GM18505 (cell line): ENCODE measurements around the gene CALHM6.

Experiments
- ATAC-seq: cut with Tn5 transposase; IDR thresholded peaks from one replicate; pipeline ENCODE4 v1.9.1; 2021; ENCODE audit not compliant: unreplicated experiment
- POLR2A ChIP-seq: IDR thresholded peaks from 4 replicates; pipeline ENCODE4 v1.6.1; 2011; ENCODE audit warnings: borderline replicate concordance; ENCODE audit not compliant: insufficient read depth, insufficient read length; ENCODE audit errors: extremely low read depth

Gene CALHM6

DNA sequence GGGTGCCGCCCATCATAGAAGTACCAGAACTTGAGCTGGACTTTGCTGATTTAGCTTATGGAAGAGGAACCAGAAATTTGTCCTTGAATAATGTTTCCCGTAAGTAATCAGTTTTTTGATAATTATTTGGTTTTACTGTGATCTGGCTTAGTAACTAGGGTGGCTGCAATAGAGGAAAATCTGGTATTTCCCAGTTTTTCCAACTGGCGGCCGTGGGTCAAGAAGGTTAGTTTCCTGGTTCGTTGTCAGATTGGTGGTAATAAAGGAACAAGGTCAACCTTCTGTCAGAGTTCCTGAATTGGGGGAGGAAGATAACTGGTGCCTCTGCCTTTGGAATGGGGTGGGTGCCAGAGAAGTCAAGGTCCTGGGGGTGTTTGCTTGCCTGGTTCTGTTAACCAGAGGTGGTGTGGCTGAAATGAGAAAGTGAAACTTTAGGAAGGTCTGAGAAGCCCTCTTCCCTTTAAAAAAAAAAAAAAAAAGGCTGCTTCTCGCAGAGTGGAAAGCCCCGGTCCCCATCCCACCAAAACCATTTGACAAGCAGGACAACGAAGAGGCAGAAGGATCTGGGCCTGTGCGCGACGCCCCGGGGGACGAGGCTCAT lies at the start of gene CALHM6:
Gene CALHM6, plus strand, starts transcription at position 45 of the 601 bp plus-strand sequence. Its CDS starts 555 bp downstream, at position 600.
- ATAC-seq = no peak
- TF ChIP-seq POLR2A = no peak

- no peak for ATAC-seq
- TF ChIP-seq POLR2A = no peak
These were observed 48.9 kb upstream of the CALHM6 start for GRCh38 chr6:116412270-116412669.

DNA sequence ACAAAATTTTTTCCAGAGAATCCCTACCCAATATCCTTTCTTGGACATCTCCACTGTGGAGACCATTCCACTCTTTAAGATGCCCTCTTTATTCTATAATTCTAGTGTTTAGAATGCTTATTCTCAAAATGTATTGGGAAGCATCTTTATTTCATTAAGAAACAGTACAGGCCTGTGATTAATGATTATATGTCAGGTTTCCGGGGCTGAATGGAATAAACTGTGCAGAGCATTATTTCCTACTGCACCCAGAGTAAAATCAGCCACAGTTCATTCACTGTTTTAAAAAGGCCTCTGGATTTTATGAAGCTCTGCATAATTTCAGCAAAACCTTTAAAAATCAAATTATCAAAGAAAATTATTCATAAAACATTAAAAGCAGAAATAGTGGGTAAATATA lies 47.8 kb upstream of the CALHM6 start:
- no peak for TF ChIP-seq POLR2A
- ATAC-seq = no peak

DNA sequence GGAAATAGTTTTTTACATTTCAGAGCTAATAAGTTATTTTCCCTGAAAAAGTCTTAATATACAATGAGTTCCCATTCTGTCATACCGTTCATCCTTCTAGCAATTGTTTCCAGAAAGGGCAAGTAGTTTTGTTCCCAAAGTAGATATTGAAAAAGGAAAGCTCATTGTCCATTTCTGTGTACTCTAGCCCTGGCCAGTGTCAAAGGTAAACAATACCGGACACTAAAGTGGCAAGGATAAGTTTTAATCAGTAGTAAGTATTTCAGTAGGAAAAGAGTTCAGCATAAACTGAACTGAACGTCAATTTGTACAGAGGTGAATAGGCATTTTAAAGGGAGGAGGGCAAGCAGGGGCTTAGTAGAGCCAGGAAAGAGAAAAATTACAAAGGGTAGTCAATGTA lies 43.5 kb upstream of the CALHM6 start:
- ATAC-seq = no peak
- TF ChIP-seq POLR2A = no peak

GRCh38 chr6:116419069-116419786 lies 41.9 kb upstream of the CALHM6 start:
- no peak for ATAC-seq
- TF ChIP-seq POLR2A = no peak

- no peak for ATAC-seq
- no peak for TF ChIP-seq POLR2A
These were observed 40.8 kb upstream of the CALHM6 start for GRCh38 chr6:116420341-116420740.

- TF ChIP-seq POLR2A = no peak
These were observed 38.9 kb upstream of the CALHM6 start for GRCh38 chr6:116422238-116422637.

DNA sequence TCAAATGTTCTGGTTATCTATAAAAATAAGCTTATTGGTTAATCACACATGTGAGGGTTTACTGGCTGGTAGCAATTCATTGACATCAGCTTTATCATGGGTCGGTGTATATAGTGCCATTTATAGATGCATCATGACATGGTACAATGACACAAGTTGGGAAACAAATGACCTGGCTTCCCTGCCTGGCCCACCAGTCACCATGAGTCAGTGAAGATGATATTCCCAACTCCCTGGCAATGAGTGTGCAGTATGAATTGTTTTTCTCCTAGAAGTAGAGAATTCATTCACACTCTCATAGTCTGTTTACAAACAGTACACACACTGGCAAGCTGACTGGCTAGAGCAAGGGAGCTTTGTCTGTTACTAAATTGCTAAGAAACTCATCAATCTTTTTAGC lies 37.2 kb upstream of the CALHM6 start:
- no peak for ATAC-seq

More at GRCh38 chr6:116422238-116422637, 38.9 kb upstream of the CALHM6 start:
- no peak for ATAC-seq

GRCh38 chr6:116426551-116426950 lies 34.6 kb upstream of the CALHM6 start:
- ATAC-seq = no peak
- no peak for TF ChIP-seq POLR2A

More for the DNA sequence above, 37.2 kb upstream of the CALHM6 start:
- TF ChIP-seq POLR2A = no peak

- ATAC-seq = no peak
- TF ChIP-seq POLR2A = no peak
These were observed 32.1 kb upstream of the CALHM6 start for GRCh38 chr6:116429111-116429510.

GRCh38 chr6:116430860-116431259 lies 30.3 kb upstream of the CALHM6 start:
- ATAC-seq = no peak
- TF ChIP-seq POLR2A = no peak

GRCh38 chr6:116431964-116432595 lies 29.1 kb upstream of the CALHM6 start:
- ATAC-seq = no peak
- TF ChIP-seq POLR2A = no peak

DNA sequence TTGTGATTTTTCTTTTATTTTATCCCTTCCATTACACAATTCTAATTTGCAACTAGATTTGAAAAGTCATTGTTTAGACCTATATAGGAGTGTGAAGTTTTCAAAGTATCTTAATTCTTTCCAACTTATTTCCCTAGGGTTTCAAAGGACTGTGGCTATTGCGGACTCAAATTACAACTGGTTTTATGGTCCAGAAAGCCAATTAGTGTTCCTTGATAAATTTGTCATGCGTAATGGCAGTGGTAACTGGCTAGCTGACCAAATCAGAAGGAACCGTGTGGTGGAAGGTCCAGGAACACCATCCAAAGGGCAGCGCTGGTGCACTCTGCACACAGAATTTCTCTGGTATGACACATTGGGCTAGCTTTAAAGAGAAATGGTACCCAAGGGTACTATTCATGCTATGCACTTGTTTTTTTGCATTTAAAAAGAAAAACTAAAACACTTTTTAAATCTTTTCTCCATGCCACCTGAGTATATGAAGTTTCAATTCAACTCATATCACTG lies 27.9 kb upstream of the CALHM6 start:
- no peak for ATAC-seq
- TF ChIP-seq POLR2A = no peak
